GM21381 (cell line): ENCODE data around the gene PANK1.

Experiments used
- ATAC-seq: cut with Tn5 transposase; IDR thresholded peaks from one replicate; pipeline ENCODE4 v1.9.1; 2021; ENCODE audit warnings: mild to moderate bottlenecking, moderate library complexity; ENCODE audit not compliant: unreplicated experiment

The PANK1 gene

GRCh38 chr10:89540420-89540949, 104.6 kb downstream of the PANK1 start:
- no peak for ATAC-seq

- no peak for ATAC-seq
These were observed 107.7 kb downstream of the PANK1 start for GRCh38 chr10:89537364-89537763.

- no peak for ATAC-seq
These were observed 109.1 kb downstream of the PANK1 start for GRCh38 chr10:89536013-89536354.

- ATAC-seq = no peak
These were observed 109.7 kb downstream of the PANK1 start, which contains the start of gene SLC16A12 for GRCh38 chr10:89535171-89536012. Gene SLC16A12 (minus strand): TSS chr10:89535594. CDS start chr10:89462578, 73,016 bp downstream.

GRCh38 chr10:89534826-89535166, 110.2 kb downstream of the PANK1 start:
- ATAC-seq = no peak
